ENCODE results near the gene TAS2R14. TPM values are rescaled to one million over a fixed set of nuclear protein-coding genes. Genes with fewer than 3 reads are reported as not detected.

TAS2R14 gene
- total RNA-seq, 2 donors from 2014 or later = 4.0 to 4.9 TPM

DNA sequence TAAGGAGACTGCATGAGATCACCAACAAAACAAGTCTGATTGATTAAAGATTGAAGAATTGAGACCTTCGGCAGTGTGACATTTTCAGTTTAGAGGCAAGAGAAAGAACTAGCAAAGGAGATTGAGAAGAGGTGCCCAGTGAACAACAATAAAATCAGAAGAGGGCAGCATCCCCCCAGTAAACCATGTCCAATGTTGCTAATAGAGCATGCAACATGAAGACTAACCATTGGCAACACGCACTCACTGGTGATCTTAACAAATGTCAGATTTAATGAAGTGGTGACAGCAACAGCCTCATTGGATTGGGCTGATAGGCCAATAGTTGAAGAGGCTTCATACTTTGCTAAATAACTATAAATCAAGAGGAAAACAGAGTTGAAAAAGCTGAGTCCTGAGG, 20.7 kb upstream of the TAS2R14 start:
- intact Hi-C loops (cut with DNase I) = no loop called here
- no peak for DNase-seq
- H3K9me3 ChIP-seq = no peaks in the 10 kb centered on the region
- WGBS, 2 donors = 89 to 90% methylated on average over 2 of the region's 2 CpGs
- no peaks in the 10 kb centered on the region for H3K27me3 ChIP-seq
- H3K4me3 ChIP-seq = no peak overlapping the region
- no peaks in the 10 kb centered on the region for H3K4me1 ChIP-seq
- TF ChIP-seq, protein P1, sequence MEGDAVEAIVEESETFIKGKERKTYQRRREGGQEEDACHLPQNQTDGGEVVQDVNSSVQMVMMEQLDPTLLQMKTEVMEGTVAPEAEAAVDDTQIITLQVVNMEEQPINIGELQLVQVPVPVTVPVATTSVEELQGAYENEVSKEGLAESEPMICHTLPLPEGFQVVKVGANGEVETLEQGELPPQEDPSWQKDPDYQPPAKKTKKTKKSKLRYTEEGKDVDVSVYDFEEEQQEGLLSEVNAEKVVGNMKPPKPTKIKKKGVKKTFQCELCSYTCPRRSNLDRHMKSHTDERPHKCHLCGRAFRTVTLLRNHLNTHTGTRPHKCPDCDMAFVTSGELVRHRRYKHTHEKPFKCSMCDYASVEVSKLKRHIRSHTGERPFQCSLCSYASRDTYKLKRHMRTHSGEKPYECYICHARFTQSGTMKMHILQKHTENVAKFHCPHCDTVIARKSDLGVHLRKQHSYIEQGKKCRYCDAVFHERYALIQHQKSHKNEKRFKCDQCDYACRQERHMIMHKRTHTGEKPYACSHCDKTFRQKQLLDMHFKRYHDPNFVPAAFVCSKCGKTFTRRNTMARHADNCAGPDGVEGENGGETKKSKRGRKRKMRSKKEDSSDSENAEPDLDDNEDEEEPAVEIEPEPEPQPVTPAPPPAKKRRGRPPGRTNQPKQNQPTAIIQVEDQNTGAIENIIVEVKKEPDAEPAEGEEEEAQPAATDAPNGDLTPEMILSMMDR (IDR thresholded peaks at IDR 0.05) = no peak
- TF ChIP-seq POLR2A (IDR thresholded peaks at IDR 0.05) = no peak
- H3K36me3 ChIP-seq (replicated peaks in 1 of 2; ENCODE audit: insufficient read depth in 1 of 2, low read depth in 2 of 2) = no peaks in the 10 kb centered on the region
- ATAC-seq = no peak
- H3K27ac ChIP-seq = no peak overlapping the region

DNA sequence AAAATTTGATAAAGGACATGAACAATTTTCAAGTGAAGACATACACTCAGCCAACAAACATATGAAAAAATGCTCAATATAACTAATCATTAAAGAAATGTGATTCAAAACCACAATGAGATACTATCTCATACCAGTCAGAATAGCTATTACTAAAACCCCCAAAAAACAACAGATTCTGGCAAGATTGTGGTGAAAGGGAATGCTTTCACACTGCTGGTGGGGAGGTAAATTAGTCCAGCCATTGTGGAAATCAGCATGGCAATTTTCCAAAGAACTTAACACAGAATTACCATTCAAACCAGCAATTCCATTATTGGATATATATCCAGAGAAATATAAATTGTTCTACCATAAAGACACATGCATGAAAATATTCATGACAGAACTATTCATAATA, 18.7 kb upstream of the TAS2R14 start:
- Histone ChIP-seq H3K36me3 (replicated peaks in 1 of 2; ENCODE audit: insufficient read depth in 1 of 2, low read depth in 2 of 2) (no peaks in the 10 kb centered on the region), H3K27ac (no peak overlapping the region), H3K27me3 (no peaks in the 10 kb centered on the region), H3K4me1 (no peaks in the 10 kb centered on the region), H3K4me3 (no peak overlapping the region), H3K9me3 (no peaks in the 10 kb centered on the region)
- ATAC-seq = no peak
- no peak for DNase-seq
- TF ChIP-seq, protein P1 (IDR thresholded peaks at IDR 0.05) = no peak
- no peak for TF ChIP-seq POLR2A (IDR thresholded peaks at IDR 0.05)
- intact Hi-C loops (cut with DNase I) = no loop called here

DNA sequence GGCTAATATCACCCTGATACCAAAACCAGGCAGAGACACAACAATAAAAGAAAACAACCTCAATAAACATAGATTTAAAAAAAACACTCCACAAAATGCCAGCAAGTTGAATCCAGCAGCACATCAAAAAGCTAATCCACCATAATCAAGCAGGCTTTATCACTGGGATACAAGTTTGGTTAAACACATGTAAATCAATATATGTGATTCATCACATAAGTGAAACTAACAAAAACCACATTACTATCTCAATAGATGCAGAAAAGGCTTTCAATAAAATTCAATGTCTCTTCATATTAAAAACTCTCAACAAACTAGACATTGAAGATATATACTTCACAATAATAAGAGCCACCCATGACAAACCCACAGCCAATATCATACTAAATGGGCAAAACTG, 17.0 kb upstream of the TAS2R14 start:
- no peak for TF ChIP-seq POLR2A (IDR thresholded peaks at IDR 0.05)
- TF ChIP-seq, protein P1 (IDR thresholded peaks at IDR 0.05) = no peak
- Histone ChIP-seq H3K27ac (no peak overlapping the region), H3K4me1 (no peaks in the 10 kb centered on the region), H3K4me3 (no peak overlapping the region), H3K9me3 (no peaks in the 10 kb centered on the region), H3K36me3 (replicated peaks in 1 of 2; ENCODE audit: insufficient read depth in 1 of 2, low read depth in 2 of 2) (no peaks in the 10 kb centered on the region), H3K27me3 (no peaks in the 10 kb centered on the region)
- ATAC-seq (no peak), DNase-seq (no peak)
- intact Hi-C loops (cut with DNase I) = no loop called here

DNA sequence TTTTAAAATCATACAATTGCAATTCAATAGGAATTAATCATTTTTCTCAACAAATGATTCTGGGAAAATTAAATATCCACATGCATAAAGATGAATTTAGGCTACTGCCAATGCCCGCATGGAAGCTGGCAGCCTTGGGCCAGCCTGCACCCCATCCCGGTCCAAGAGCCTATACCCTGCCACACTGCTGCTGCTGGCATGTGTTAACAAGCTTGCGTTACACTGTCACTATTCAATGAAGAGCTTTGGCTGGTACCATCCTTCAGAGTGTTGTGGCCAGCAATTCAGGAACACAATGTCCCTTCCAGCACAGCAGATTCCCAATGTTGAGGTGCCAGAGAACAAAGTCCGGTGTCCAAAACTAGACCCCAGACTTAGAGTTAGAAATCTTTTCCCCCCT, 13.6 kb upstream of the TAS2R14 start:
- Histone ChIP-seq H3K27me3 (no peaks in the 10 kb centered on the region), H3K4me3 (no peak overlapping the region), H3K9me3 (no peaks in the 10 kb centered on the region), H3K4me1 (no peaks in the 10 kb centered on the region), H3K36me3 (replicated peaks in 1 of 2; ENCODE audit: insufficient read depth in 1 of 2, low read depth in 2 of 2) (no peaks in the 10 kb centered on the region), H3K27ac (no peak overlapping the region)
- intact Hi-C loops (cut with DNase I) = no loop called here
- WGBS, 2 donors = 91 to 92% methylated on average over 4 of the region's 4 CpGs
- DNase-seq (no peak), ATAC-seq (no peak)
- no peak for TF ChIP-seq POLR2A (IDR thresholded peaks at IDR 0.05)
- TF ChIP-seq, protein P1 (IDR thresholded peaks at IDR 0.05) = no peak

DNA sequence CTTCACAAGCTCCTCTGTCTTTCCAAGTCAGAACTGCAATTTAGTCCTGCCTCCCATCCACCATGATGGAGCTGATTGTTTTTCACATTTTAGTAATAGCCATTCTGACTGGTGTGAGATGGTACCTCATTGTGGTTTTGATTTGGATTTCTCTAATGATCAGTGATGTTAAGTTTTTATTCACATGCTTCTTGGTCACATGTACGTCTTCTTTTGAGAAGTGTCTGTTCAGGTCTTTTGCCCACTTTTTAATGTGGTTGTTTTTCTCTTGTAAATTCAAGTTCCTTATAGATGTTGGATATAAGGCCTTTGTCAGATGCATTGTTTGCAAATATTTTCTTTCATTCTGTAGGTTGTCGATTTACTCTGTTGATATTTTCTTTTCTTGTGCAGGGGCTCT, 4.1 kb upstream of the TAS2R14 start:
- TF ChIP-seq, protein P1 (IDR thresholded peaks at IDR 0.05) = no peak
- TF ChIP-seq POLR2A (IDR thresholded peaks at IDR 0.05) = no peak
- no peaks in the 10 kb centered on the region for H3K4me1 ChIP-seq
- ATAC-seq (no peak), DNase-seq (no peak)
- H3K27me3 ChIP-seq = no peaks in the 10 kb centered on the region
- no peak overlapping the region for H3K27ac ChIP-seq
- H3K4me3 ChIP-seq = no peak overlapping the region
- H3K36me3 ChIP-seq (replicated peaks in 1 of 2; ENCODE audit: insufficient read depth in 1 of 2, low read depth in 2 of 2) = no peaks in the 10 kb centered on the region
- WGBS, 2 donors = 92 to 98% methylated on average over 2 of the region's 2 CpGs
- intact Hi-C loops (cut with DNase I) = no loop called here
- H3K9me3 ChIP-seq = no peaks in the 10 kb centered on the region

Measured in body of pancreas (tissue), 4 donors.